ENCODE results near the gene ATE1. TPM values are rescaled to one million over a fixed set of nuclear protein-coding genes. Genes with fewer than 3 reads are reported as not detected.

Gene ATE1
- total RNA-seq, 1 donor from 2014 or later: 24.9 TPM

DNA sequence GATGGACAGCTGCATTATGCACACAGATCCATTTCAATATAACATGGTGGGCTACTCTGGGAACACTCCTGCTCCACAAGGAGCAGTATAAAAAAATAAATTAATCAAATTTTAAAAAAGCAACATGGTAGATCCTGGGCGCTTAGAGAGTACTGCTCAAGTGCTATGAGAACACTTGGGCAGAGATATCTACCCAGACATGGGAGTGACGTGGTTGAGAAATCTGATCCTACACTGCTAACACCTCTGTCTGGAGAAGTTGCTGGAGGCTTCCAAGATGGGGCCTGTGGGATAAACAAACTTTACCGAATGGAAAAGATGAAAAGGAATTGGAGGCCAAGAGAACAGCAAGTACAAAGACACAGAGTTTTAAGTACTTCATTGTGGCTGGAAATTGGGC lies 38.2 kb upstream of the ATE1 start:
- no peaks in the 10 kb centered on the region for H3K27me3 ChIP-seq (ENCODE audit: control insufficient read depth, insufficient read depth, low read length)
- no peak overlapping the region for H3K4me3 ChIP-seq (ENCODE audit: low read depth, low read length)
- DNase-seq (ENCODE audit: low read depth): no peak
- no peaks in the 10 kb centered on the region for H3K36me3 ChIP-seq (ENCODE audit: control insufficient read depth, insufficient read depth, low read length)
- no peak for TF ChIP-seq CTCF (IDR thresholded peaks at IDR 0.05; ENCODE audit: insufficient read depth, low read length, poor library complexity, severe bottlenecking)

- TF ChIP-seq CTCF (IDR thresholded peaks at IDR 0.05; ENCODE audit: insufficient read depth, low read length, poor library complexity, severe bottlenecking): no peak
- DNase-seq (ENCODE audit: low read depth): no peak
- no peaks in the 10 kb centered on the region for H3K27me3 ChIP-seq (ENCODE audit: control insufficient read depth, insufficient read depth, low read length)
- no peaks in the 10 kb centered on the region for H3K36me3 ChIP-seq (ENCODE audit: control insufficient read depth, insufficient read depth, low read length)
- no peak overlapping the region for H3K4me3 ChIP-seq (ENCODE audit: low read depth, low read length)
Observed at GRCh38 chr10:121961456-121961855, 33.6 kb upstream of the ATE1 start.

- DNase-seq (ENCODE audit: low read depth): no peak
- H3K36me3 ChIP-seq (ENCODE audit: control insufficient read depth, insufficient read depth, low read length): no peaks in the 10 kb centered on the region
- no peak overlapping the region for H3K4me3 ChIP-seq (ENCODE audit: low read depth, low read length)
- no peaks in the 10 kb centered on the region for H3K27me3 ChIP-seq (ENCODE audit: control insufficient read depth, insufficient read depth, low read length)
- no peak for TF ChIP-seq CTCF (IDR thresholded peaks at IDR 0.05; ENCODE audit: insufficient read depth, low read length, poor library complexity, severe bottlenecking)
Observed at GRCh38 chr10:121959671-121960070, 31.8 kb upstream of the ATE1 start.

DNA sequence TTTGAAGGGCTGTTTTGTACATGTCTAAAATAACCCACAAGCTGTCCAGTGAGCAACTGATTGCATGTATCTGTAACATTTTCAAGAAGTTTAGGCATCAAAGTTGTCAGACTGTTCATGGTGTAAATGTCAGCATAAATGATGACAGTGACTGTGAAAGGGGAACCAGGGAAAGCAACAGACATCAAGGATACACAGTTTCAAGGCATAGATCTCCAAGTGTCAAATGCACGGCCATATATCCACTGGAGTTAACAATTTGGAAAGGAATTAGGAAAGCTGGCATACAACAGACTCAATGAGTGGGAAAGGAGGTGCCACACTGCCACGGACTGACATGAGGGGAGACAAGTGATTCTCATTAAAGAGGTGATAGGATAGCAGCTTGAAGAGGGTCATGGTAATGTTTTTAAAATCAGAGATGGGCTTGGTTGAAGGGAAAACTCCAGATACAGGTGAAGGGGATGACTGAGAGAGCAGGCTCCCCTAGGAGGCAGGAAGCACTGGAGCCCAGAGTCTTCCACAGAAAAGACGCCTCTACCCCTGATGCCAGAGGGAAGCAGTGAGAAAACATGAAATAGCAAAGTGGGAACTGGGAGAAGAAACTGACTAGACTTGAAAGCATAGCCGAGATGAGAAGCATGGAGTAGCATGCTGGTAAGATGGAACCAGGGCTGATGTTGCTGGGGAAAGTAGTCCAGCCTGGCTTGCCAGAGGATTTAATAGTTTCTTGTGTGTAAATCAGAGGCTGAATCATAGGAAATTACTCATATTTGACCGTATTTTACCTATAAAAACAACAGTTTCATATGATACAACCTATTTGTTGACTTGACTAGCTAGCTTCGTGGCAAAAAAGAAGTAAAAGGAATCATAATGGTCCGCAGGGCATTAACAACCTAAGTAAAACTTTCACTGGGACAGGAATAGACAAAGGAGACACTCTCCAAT lies 28.6 kb upstream of the ATE1 start:
- no peak for TF ChIP-seq CTCF (IDR thresholded peaks at IDR 0.05; ENCODE audit: insufficient read depth, low read length, poor library complexity, severe bottlenecking)
- Histone ChIP-seq H3K4me3 (ENCODE audit: low read depth, low read length) (no peak overlapping the region), H3K27me3 (ENCODE audit: control insufficient read depth, insufficient read depth, low read length) (no peaks in the 10 kb centered on the region), H3K36me3 (ENCODE audit: control insufficient read depth, insufficient read depth, low read length) (no peaks in the 10 kb centered on the region)
- DNase-seq (ENCODE audit: low read depth): no peak

GRCh38 chr10:121952226-121952625 lies 24.4 kb upstream of the ATE1 start:
- TF ChIP-seq CTCF (IDR thresholded peaks at IDR 0.05; ENCODE audit: insufficient read depth, low read length, poor library complexity, severe bottlenecking): no peak
- Histone ChIP-seq H3K36me3 (ENCODE audit: control insufficient read depth, insufficient read depth, low read length) (no peaks in the 10 kb centered on the region), H3K4me3 (ENCODE audit: low read depth, low read length) (no peak overlapping the region), H3K27me3 (ENCODE audit: control insufficient read depth, insufficient read depth, low read length) (no peaks in the 10 kb centered on the region)
- DNase-seq (ENCODE audit: low read depth): no peak

All from kidney epithelial cell (primary cell).